SK-MEL-5 (cell line): ENCODE data around the gene PDE6D. TPM values are rescaled to one million over a fixed set of nuclear protein-coding genes. Genes with fewer than 3 reads are reported as not detected.

Experiments
- DNase-seq: peaks from one replicate; pipeline ENCODE4 v3.0.0-alpha.2; 2016; ENCODE audit warnings: low read depth, low spot score
- in situ Hi-C: cut with HindIII; loops from 2 replicates; pipeline ENCODE4 v1.10.0; 2016; ENCODE audit warnings: low sequenced_read_pairs, high pct_unique_total_duplicates, low pct_unique_long_range_greater_than_20kb
- total RNA-seq: library from RNA; depleted of rRNA; stranded (reverse); fragments of >200 nt; shearing (Covaris generic); gene quantifications from 2 replicates; pipeline ENCODE4 v1.2.3, GENCODE V29; 2014

The PDE6D gene
- total RNA-seq, 1 experiment from 2014 or later, result 37.7 TPM

DNA sequence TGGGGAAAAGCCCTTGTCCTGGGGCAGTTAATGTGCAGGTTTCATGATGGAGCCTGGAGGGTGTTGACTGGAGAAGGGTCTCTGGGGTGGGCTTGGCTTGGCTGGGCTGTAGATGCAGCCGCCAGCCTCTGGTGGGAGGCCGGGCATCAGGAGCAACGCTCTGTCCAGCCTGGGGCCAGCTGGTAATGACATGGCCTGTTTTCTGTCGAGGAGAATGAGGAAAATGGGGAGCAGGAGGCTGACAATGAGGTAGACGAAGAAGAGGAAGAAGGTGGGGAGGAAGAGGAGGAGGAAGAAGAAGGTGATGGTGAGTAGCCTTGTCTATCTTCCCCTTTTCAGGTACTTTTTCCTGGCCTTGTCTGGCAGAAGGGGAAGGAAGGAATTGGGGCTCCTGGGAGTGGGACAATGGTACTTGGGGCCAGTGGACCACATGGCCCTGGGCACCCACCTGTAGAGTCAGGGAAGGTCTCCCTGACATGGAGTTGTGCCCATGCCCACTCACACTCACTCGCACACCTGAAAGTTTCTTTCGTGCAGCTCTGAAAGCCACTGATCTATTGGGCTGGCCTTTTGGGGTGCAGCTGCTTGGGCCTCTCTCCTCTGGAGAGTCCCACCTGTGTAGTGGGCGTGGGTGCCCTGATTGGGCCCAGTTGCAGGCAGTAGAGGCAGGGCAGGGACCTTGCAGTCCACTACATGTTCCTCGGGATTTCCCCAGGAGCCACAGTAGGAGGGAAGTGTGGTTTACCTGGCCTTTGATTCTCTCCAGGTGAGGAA is 69.2 kb downstream of the PDE6D start:
- in situ Hi-C loops, result no loop called here
- DNase-seq, result no peak

DNA sequence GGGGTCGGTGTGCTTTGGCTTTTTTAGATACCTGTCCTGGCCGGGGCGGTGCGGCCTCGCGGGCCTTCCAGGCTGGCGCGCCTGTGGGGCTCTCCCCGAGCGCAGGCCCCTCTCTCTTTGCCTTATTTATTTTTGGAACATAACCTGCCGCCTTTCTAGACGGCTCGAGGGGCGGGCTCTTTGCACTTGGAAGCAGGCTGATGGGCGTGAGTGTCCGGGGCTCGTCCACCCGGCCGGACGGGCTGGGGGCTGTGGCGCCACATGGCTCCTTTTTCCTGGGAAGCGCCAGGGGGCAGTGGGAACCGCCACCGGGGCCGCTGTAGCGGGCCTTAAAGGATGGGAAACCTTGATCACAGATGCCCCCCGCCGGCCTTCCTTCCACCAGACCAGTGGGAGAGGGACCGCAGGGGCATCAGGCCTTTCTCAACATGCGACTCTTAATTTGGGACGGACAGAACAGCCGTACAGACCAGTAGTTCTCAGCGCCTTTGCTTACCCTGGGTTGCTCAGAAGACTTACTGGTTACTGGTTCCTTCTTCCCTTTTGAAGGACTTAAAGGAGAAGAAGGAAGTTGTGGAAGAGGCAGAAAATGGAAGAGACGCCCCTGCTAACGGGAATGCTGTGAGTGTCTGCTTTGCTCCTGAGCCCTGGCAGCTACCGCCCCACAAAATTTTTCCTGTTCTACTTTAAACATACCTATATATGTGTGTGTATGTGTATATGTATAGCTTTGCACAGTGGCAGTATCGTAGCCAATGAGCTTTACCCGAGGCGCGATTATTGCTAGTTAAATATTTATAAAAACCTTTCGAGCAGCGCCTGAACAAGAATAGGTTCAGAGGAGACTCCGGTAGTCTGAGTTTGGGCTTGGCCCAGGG is 70.0 kb downstream of the PDE6D start:
- DNase-seq, result no peak
- in situ Hi-C loops, result no loop called here

DNA sequence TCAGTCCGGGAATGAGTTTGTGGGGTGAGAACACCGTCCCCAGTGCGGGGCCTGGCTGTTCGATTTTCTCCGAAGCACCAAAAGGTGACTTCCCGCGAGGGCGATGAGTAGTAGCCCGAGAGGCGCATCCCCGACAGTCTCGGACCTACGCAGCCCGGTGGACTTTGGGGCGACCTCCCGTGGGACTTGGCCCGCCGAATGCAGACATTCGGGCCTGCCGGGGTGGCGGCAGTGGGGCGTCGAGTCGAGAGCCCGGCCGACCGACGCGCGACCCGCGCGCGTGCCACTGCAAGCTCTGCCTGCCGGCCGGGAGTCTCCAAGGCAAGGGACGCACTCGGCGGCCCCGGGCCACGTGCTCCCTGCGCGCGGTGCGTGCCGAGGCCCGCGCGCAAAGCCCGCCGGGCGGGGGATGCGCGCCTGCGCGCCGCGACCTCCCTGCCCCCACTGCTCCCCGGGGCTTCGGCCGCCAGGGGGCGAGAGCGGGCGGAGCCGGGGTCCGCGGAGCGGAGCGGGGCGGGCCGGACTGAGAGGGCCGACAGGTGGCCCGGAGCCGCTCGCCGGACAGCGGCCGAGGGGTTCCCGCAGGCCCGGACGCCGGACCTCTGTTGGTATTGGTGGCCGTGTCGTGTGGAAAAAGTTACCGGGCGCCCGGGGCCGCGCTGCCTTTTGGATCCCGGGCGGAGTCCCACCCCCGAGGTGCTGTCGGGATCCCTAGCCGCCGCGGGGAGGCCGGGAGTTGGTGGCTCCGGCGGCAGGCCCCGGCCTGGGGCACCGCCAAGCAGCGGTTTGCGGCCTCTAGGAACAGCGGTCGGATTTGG is 70.9 kb downstream of the PDE6D start:
- in situ Hi-C loops, result no loop called here
- peak; percentile 75 for DNase-seq

DNA sequence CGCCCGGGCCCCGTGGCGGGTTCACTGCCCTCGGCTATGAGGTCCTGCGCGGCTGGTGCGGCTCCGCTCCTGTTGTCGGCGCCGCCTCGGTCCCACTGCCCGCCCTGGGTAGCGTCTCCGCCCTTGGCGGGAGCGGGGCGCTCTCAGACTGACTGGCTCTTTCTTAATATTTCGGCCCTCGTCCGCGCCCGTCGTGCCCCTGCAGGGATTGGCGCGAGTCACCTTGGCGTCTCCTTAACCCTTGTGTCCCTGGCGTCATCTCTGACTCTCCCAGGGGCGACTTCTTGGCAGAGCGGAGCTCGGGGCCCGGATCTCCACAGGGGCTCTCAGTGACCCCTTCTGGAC is 71.5 kb downstream of the PDE6D start:
- no peak for DNase-seq
- in situ Hi-C loops, result no loop called here

DNA sequence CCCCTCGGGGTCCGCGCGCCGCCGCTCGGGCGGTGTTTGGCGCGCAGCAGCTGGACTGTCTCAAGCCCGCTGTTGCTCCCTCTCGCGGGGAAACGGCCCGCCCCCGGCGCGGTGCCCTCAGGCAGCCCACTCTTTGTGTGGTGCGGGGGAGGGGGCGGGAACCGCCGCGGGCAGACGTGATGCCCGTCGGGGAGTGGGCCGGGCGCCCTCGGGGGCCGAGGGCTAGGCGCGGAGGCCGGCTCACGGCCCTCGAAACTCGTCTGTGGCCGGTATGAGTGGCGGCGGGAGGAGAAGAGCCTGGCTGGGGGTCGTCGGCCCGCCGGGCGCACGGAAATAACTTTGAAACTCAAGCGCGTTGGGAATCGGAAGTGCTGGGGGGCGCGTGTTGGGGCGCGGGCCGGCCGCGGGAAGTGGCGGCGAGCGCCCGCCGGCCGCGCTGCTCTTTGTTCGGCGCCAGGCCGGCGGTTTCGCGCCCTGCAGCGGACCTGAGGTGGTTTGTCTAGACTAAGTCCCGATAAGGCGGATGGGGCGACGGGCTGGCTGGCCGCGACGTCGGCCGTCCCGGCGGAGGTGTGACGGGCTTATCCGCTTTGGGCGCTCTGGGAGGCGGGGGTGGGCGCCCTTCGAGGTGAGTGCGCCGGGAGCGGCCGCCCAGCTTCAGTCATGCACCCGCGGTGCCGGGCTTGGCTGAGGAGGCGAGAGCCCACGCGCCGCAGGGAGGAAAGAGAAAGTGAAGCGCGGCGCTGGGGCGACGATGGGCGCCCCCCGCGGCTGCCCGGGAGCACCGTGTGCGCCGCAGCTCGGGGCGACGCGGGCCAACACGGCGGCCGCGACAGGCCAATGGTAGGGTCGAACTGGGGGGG is 72.1 kb downstream of the PDE6D start:
- no peak for DNase-seq
- in situ Hi-C loops, result no loop called here

DNA sequence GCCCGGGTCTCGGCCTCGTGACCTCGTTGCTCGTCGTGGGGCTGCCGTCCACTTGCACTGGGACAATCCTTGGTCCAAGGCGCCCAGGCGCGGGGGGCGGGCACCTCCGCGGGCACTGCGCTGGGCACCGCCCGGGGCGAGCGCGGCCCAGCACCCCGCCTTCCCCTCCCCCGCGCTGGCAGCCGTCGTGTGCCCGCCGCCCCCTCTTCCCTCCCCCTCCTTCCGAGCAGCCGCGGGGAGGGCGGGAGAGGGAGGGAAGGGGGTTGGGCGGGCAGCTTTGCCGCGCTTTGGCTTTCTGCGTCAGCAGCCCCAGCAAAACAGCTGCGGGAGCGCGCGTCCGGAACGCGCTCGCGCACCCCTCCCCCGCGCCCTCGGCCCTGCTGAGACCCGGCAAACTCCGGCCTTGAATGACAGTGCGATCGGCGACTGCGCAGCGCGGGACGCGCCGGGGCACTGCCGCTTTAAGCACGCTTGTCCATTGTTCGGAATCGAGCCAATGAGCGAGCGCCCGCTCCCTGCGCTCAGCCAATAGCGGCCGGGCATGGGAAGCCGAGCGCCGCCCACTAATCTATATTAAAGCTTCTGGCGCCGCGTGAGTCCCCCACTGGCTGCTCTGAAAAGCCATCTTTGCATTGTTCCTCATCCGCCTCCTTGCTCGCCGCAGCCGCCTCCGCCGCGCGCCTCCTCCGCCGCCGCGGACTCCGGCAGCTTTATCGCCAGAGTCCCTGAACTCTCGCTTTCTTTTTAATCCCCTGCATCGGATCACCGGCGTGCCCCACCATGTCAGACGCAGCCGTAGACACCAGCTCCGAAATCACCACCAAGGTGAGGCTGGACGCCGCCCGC is 72.9 kb downstream of the PDE6D start, which contains the start of gene PTMA:
PTMA (plus strand) TSS at position 599 of the 846 bp plus-strand sequence; CDS start at position 781, 182 bp downstream.
- DNase-seq, result peak; percentile 98
- in situ Hi-C loops, result no loop called here

DNA sequence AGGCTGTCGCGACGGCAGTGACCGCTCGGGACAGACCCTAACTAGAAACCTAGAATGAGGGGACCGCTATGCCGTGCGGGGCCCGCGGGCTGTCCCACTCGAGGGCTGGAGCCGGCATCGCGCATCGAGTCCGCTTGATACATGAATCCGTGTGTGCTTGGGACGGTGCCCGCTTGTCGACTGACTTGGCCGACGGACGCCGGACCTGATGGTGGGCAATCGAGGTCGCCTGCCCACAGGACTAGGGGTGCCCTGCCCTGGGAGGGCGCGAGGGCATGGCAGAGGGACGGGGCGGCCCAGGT is 73.5 kb downstream of the PDE6D start:
- DNase-seq, result no peak
- in situ Hi-C loops, result no loop called here

DNA sequence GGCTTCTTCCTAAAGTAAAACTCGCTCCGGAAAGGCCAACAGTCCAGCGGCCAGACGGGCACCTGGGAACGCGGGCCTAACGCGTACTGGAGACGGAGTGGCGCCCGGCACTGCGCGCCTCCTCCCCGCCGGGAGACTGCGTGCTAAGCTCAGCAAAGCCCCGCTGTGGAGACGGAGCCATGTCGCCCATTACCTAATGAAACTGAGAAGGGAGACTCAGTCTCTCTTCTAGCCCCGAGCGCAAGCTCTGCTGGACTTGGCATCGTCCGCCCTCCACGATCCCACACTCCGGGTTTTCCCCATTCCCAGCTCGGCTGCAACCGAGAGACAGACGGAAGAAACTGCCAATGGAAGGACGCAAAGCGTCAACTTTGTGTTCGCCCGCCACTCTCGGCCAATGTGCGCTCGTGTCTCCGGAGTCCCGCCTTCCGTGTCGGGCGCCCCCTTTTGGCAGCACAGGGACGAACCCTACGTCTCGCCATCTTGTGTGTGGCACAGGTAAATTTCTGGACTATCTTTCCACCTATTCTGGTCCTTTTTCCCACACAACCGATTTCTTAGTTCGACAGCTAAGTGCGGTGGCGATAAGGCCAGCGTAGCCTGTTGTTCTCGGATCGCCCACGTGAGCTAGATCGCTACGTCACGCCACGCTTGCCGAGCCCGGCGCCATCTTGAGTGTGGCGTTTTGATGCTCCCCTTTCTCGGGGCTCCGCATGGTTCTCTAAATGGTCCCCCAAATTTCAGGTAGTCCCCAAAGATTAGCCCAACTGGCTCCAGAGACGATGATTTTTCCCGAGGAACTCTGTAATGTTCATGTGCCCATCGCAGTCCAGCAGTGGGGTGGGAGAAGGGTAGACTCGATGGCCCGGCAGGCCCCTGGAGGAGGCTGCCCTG is 74.1 kb downstream of the PDE6D start:
- peak; percentile 97 for DNase-seq
- in situ Hi-C loops, result no loop called here

DNA sequence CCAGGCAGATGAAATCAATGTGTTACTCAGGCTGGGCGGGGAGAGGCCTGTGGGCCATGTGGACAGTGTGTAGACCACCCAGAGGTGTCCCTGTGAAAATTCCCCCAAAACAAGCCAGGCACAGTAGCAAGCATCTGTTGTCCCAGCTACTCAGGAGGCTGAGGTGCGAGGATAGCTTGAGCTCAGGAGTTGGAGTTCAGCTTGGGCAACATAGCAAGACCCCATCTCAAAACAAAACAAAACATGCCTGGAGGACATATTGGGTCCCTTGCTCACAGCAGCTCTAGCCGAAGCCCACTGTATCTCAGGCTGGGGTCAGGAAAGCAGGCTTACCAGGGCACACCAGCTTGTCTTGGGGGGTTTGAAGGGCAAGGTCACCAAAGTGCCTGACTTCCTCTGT is 77.1 kb downstream of the PDE6D start:
- DNase-seq, result no peak
- in situ Hi-C loops, result no loop called here

DNA sequence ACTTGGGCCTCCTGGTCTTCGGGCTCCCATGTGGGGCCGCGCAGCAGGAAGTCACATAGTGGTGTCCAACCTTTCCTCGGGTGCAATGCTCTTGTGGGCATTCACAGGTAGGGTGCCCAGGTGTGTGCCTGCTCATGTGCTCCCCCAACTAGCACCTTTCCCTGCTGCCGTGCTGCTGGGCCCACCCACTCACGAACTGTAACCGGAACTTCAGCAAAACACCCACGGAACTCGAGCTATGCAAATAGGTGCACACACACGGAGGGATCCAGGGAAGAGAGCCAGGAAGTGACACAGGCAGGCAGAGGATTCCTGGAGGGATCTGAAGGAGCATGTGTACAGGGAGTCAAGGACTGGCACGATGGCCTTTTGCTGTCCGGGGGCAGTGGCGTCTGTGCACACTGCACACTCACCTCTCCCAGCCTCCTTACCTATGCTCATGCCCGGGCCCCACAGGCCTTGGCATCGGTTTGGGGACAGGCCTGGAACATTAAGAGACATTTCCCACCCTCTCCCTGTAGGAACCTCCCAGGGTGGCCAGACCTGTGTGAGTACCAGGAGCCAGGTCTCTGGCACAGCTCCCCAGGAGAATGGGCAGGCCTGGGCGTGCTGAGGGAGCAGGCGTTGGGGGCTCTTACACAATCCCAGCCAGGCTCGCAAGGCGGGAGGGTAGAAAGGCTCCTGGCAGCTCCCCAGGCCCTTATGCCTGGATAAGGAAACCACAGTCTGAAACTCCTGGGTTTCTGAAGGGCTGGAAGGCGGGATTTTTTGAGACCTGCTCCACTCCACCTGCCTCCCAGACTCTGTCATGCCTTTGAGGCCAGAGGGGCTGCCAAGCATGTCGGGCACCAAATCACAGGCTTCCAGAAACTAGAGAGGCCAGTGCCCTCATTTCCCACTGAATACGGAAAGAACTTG is 79.4 kb downstream of the PDE6D start:
- no peak for DNase-seq
- in situ Hi-C loops, result no loop called here

DNA sequence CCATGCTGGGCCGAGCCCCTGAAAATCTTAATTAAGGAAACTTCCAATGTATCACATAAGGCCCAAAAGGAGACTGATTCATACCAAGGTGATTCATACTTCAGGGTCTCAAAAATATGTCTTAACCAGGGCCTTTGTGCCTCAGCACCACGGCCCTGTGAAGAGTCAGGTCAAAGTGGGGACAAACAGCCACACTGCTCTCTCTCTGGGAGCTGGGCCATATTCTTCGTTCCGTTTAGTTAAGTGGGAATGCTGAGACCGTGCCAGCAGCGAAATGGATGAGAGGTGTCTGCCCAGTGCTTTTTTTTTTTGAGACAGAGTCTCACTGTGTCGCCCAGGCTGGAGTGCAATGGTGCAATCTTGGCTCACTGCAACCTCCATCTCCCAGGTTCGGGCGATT is 82.1 kb downstream of the PDE6D start:
- DNase-seq, result no peak
- in situ Hi-C loops, result no loop called here

DNA sequence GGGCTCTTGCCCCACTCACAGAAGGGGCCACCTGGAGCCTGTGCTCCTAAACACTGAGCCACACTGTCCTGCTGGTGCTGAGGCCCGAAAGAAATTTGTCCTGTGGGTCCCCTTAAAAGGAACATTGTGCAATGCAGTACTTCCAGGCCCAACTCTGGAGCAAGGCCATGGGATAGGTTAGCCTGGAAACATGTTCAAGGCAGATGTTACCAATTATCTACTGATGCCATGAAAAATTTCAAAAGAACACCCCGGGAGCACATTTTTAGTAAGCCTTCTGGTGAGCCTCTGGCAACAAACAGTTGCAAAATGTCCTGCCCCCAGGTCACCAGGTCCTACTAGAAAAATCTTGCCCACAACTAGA is 85.1 kb downstream of the PDE6D start:
- in situ Hi-C loops, result no loop called here
- no peak for DNase-seq

DNA sequence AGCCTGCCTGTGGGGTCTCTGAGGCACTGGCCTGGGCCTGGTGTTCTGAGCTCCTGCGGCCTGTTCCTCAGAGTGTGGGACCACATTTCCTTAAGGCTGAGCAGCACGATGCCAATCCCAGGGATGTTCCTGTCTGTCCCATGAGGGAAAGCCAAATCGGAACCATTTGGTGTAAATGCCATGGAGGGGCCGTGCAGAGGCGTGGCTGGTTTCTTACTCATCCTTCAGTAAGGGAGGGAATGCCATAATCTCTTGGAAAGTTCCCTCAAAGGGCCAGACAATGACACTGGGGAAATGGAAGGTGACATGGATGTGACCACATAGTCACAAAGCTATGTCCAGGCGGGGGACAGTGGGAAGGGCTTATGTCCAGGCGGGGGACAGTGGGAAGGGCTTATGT is 87.1 kb downstream of the PDE6D start:
- no peak for DNase-seq
- in situ Hi-C loops, result no loop called here

DNA sequence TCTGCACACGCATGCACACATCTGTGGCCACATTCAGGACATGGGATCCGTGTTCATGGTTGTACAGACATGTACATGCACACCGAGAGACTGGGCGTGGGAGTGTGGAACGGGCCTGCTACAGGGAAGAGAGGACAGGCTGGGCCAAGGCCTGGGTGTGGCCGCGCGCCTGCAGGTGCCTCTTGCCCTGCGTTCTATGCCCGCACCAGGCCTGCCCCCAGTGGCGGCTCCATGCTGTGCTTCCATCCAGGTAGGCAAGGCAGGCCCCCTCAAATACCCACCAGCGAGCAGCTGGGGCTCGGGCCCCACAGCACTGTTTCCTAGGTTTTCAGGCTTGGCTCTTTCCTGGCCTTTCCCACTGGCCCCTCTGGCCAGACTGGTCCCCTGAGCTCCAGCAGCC is 88.2 kb downstream of the PDE6D start:
- no peak for DNase-seq
- in situ Hi-C loops, result no loop called here

DNA sequence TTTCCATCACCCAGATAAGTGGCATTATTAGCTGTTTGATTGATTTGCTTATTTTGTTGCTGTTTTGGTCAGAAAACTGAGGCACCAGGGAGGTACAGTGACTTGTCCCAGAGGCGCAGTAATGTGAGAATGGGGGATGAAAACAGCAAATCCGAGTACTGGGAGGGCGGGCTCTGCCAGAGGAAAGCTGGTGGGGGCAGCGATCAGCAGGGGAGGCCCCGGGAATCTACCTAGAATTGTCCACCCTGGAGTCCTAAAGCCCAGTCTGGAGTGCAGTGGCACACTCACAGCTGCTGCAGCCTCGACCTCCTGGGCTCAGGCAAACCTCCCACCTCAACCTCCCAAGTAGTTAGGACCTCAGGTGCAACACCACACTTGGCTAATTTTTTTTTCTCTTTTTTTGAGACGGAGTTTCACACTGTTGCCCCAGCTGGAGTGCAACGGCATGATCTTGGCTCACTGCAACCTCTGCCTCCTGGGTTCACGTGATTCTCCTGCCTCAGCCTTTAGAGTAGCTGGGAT is 89.8 kb downstream of the PDE6D start:
- no peak for DNase-seq
- in situ Hi-C loops, result no loop called here
